Measurements from ENCODE around the gene CX3CR1.

GRCh38 chr3:39323494-39323893 is 43.7 kb upstream of the CX3CR1 start:
- no peak for TF ChIP-seq RELA (IDR thresholded peaks at IDR 0.05; ENCODE audit: borderline replicate concordance, partially characterized antibody)
- TF ChIP-seq, protein P1, sequence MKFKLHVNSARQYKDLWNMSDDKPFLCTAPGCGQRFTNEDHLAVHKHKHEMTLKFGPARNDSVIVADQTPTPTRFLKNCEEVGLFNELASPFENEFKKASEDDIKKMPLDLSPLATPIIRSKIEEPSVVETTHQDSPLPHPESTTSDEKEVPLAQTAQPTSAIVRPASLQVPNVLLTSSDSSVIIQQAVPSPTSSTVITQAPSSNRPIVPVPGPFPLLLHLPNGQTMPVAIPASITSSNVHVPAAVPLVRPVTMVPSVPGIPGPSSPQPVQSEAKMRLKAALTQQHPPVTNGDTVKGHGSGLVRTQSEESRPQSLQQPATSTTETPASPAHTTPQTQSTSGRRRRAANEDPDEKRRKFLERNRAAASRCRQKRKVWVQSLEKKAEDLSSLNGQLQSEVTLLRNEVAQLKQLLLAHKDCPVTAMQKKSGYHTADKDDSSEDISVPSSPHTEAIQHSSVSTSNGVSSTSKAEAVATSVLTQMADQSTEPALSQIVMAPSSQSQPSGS (IDR thresholded peaks at IDR 0.05; ENCODE audit: low read length): no peak
- TF ChIP-seq TCF12 (IDR thresholded peaks at IDR 0.05; ENCODE audit: low read depth, low read length): no peak
- TF ChIP-seq NFIC (IDR thresholded peaks at IDR 0.05; ENCODE audit: low read depth, low read length): no peak
- TF ChIP-seq CEBPB (IDR thresholded peaks at IDR 0.05; ENCODE audit: borderline replicate concordance in 1 of 2, low read depth in 2 of 2, low read length in 2 of 2): no peak
- TF ChIP-seq GABPA (IDR thresholded peaks at IDR 0.05; ENCODE audit: low read depth): no peak
- no peak for TF ChIP-seq PML (IDR thresholded peaks at IDR 0.05; ENCODE audit: low read length)
